SIG-M5 (cell line): ENCODE measurements around the gene TRMU.

ENCODE experiments used
- DNase-seq: peaks from one replicate; lab custom pipeline; 2025; lab: John Stamatoyannopoulos, UW

TRMU gene

DNA sequence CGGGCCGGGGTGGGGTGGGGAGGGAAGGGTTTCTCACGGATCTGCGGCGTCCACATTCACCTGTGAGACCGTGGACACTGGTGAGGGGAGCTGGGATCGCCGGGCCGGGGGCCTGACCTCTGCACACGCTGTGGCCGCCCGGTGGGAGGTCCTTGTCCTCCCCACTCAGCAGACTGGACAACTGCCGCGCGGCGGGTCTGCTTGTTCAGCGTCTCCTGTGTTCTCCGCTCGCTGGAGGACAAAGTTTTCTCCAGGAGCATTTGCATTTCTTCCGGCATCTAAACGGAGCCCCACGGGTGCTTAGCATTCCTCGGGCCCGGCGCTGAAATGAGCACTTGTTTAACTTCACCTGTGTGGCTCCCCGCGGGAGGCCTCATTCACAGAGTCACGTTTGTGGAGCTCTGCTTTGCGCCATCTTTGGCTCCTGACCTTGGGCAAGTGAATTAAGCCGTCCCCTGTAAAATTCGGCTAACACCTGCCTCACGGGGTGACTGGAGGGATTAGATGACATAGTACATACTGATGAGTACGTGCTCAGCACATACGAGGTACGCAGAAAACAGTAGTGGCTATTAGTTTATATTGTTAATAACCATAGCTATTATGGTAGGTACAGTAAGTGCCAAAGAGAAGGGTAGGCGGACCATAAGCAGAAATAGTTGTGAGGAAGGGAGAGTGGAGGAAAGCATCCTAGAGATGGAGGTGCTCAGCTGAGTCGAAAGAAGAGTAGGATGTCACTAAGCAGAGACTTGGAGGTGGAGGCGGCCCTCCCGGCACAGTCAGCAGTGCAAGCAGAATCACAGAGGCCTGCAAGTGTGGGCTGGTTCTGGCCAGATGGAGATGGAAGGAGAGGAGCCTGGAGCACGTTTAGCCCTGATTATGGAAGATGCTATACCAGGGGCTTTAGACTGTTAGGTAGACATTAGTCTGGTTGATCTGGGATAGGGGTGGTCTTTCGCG is 885 bp downstream of the TRMU start:
- DNase-seq: no peak

DNA sequence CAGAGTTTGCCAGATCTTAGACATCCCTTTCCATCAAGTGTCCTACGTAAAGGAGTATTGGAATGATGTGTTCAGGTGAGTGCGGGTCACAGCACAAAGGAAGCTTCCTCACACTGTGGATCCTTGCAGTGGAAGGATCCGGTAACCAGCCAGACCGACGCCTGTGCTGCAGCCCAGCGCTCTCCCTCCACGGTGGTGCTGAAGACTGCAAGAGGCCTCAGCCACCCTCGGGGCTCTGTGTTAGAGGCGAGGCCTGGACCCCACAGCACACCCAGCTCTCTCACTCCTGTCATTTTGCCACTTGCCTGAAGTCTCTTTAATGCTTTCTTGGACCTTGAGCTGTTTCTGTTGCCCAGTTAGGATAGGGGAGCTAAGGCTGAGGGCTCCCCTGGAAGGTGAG is 2.4 kb downstream of the TRMU start:
- no peak for DNase-seq

DNA sequence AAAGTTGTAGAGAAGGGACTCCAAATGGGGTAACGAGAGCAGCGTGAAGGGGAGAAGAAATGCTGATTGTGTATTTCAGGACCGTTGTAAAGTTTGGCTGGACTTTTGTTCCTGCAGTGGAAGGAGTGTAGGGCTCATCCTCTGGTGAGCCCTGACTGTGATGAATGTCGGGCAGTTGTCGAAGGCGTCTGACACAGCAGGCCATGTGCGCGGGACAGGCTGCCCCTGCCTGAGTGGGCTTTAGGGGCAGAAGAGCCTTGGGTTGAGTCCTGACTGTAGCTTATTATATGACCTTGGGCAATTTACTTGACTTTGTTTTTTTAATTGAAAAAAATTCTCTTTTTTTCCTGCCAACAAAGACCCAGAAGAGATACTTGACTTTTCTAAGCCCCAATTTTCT is 3.1 kb downstream of the TRMU start:
- no peak for DNase-seq

DNA sequence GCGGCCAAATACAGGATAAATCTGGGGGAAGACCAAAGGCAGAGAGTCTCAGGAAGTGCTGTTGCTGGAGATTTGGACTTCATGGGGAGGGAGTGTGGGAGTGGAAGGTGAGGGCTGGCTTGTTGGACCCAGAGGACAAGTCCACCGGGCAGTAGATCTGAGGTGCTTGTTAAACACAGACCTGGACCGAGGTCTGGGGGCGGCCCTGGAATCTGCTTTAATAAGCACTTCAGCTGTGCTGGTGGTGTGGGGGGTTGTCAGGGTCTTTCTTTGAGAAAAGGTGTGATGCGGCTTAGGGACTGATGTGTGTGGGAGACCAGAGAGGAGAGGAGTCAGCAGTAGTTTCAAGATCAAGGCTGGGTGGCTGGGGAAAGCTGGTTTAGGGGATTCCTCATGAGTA is 4.4 kb downstream of the TRMU start:
- no peak for DNase-seq

DNA sequence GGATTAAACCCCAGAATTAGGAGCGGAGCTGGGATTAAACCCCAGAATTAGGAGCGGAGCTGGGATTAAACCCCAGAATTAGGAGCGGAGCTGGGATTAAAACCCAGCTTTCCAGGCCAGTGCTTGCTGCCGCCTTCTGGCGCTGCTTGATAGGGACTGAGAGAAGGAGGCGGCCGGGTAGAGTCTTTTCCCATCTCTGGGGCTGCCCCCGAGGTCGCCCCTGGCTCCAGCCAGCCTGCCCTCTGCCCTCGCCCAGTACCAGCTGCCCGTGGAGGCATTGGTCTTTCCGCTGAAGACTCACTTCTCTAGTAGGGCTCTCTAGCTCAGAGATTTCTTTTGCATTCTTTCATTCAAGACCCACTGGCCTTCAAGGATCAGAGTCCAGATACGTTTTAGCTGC is 5.2 kb downstream of the TRMU start:
- no peak for DNase-seq

DNA sequence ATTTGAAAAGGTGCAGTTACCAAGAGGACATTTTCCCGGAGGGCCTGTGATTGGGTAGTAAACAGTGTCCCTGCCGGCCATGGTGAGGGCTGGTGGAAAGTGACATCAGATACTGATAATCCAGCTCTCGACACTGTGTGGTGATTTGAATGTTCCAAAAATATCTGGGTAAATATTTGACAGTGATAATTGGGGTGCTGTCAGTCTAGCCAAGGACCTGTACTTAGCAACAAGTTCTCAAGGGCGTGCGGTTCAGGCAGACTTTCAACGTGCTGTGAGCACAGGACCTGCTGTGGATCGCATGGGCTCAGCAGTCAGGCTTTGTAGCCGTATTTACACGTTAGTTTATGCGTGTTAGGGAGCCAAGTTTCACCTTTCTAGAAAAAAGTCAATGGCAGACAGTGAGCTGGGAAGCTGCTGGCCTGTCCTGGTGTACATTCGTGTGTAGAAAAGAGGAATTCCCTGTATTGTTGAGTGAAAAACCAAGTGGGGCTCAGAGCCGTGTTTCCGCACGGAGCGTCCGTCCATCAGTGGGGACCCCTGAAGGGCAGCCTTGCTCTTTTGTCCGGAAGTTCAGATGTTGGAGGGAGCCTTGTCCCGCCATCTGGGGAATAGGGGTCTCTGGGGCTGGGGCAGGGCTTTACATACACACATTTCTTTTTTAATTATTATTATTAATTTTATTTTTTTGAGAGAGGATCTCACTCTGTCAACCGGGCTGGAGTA is 11.3 kb downstream of the TRMU start:
- no peak for DNase-seq

DNA sequence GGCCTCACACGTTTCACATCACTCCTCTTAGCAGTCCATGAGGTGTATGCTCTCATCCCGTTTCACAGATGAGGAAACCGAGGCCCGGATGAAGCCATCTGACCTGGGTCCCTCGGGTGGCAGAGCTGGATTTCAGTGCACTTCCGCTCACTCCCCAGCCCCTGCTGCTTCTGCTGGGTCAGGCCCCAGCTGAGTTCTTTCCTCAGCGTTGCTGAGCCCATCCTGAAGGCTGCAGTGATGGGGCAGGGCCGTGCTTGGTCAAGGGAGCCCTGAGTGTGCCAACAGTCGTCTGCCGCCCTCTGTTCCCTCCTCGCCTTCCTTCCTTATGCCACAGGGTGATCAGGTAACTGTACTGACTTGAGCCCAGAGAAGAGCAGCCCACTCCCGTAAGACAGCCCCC is 12.1 kb downstream of the TRMU start:
- no peak for DNase-seq

DNA sequence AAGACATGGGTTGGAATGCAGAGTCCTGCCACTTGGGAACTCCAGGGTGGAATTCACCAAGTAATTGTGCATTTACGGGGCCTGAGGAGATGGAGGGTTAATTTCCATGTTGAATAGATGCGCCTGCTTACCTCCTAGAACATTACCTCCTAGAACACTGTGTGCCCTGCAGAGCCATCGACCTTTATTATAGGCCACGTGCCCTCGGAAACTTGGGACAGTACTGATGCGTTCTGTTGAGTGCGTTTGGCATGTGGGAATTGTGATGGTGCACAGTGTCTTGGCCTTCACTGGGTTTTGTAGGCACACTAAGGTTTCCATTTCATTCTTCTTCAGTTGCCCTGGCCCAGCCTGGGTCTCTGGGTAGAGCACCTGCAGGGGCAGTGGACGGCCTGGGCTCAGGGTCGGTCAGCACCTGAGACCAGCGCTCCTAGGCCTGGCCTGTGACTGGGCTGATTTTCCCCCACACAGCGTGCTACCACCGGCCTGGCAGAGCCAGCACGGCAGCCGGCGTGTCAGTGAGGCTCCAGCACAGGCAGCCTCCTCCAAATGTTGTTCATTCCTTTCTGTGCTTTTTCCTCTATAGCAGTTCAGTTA is 12.7 kb downstream of the TRMU start:
- no peak for DNase-seq

DNA sequence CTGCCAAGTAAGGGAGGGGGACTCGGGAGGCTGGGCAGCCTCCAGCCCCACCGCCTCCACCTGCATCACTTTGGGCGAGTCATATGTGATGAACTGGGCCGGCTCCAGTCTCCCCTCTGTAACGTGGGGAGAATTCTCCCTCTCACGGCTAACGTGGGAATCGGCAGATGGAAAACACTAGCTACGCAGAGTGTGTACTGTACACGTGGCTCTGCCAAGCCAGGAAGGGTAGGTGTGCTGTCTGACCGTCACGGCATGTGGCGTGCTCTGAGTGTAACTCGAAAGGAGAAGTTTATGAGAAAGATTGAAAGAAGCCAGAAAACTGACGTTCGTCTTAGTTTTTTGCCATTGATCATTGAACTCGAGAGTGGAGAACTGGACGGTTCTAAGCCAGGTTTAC is 13.7 kb downstream of the TRMU start:
- no peak for DNase-seq

DNA sequence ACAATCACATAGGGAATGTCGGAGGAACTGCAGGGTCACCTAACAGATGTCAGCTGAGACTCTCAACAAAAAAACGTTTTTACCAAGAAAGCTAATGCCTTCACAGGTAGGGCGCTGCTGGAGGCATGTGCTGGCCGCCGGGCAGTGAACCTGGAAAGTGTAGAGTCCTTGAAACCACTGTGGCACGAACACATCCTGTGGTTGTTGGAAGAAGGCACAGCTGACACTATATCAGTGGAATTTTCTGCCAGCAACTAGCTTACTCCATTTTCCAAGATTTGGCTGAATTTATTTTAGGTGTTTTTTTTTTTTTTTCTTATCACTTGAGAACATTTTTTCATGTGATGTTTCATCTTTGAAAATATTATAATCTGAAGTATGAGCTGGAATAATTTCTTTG is 14.2 kb downstream of the TRMU start:
- DNase-seq: no peak

DNA sequence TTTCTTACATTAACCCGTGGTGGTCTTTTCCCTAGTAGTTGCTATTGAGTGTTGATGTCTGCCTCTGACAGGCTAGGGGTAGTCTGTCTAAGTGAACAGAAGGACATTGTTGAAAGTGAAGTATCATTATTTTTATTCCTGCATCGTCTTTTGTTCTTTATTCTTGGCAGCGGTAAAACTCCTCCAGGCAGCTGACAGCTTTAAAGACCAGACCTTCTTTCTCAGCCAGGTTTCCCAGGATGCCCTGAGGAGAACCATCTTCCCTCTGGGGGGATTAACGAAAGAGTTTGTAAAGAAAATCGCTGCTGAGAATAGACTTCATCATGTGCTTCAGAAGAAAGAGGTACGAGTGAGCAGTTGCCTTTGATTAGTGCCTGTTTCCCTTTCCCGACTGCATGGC is 14.6 kb downstream of the TRMU start:
- DNase-seq: no peak

DNA sequence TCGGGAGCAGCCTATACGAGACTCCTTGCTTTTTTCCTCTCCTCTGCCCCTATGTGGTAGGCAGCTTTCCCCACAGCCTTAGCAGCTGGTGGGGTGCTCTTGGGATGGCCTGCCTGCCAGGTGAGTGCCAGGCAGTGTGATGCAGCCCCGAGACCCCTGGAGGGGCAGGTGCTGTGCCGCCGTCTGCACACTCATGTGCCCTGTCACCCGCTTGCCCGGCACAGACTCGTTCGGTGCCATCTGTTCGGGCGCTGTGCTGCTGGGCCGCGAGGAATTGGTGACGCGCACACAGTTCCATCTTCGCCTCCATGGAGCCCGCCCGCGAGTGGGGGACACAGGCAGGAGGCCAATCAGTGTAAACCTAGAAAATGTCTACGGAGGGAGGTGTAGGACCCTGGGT is 15.1 kb downstream of the TRMU start:
- DNase-seq: no peak

DNA sequence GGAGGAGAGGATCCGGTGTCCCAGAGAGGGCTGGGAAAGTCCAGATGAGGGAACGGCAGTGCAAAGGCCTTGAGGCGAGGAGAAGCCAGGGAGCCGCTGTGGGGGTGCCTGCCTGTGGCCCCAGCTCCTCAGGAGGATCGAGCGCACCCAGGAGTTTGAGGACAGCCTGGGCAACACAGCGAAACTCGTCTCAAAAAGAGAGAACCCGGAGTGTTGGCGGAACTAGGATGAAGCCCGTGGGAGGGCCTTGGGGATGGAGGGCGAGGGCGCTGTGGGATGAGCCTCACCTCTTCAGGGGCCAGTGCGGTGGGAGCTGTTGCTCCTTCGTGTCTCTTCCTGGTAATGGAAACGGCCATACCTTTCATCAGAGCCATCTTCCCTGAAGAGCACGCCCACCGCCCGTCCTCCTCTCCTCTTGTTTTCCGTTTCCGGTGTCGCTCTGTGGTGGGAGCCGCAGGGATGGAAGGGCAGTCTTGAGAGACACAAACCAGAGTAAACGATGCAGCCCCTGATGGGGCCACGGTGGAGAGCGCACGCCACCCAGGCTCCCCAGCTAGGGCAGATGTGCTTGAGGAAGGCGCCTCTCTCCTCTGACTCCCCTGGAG is 15.7 kb downstream of the TRMU start:
- no peak for DNase-seq

DNA sequence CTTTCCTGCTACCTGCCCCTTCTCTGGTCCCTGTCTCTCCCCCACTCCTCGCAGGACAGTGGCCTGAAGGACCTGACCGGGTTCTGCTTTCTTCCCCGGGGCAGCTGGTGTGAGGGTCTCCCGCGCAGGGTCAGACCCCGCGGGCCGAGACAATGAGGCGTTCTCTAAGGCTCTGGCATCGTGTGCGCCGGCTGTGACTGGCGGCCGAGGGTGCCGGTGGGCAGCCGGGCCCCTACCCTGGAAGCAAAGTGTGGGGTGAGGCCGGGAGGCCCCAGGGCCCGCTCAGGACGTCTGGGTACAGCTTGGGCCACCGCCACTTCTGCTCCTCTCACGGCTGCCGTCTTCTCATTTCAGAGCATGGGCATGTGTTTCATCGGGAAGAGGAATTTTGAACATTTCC is 16.3 kb downstream of the TRMU start:
- DNase-seq: no peak

DNA sequence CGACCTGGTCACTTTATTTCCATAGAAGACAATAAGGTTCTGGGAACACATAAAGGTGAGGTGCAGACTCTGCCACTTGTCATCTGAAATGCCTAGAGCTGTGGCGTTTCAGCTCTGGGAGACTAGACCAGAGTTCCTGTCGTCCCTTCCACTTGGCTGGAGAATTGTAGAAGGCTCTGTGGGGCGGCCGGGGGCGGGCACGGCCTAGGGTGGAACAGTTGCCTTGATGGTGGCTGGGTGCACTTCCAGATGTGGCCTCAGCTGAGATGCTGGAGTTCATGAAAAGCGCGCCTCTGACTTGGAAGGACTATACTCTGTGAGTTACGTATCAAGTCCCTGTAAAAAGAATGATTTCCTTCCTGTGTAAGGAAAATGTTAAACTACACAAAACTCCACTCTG is 16.8 kb downstream of the TRMU start:
- DNase-seq: no peak

DNA sequence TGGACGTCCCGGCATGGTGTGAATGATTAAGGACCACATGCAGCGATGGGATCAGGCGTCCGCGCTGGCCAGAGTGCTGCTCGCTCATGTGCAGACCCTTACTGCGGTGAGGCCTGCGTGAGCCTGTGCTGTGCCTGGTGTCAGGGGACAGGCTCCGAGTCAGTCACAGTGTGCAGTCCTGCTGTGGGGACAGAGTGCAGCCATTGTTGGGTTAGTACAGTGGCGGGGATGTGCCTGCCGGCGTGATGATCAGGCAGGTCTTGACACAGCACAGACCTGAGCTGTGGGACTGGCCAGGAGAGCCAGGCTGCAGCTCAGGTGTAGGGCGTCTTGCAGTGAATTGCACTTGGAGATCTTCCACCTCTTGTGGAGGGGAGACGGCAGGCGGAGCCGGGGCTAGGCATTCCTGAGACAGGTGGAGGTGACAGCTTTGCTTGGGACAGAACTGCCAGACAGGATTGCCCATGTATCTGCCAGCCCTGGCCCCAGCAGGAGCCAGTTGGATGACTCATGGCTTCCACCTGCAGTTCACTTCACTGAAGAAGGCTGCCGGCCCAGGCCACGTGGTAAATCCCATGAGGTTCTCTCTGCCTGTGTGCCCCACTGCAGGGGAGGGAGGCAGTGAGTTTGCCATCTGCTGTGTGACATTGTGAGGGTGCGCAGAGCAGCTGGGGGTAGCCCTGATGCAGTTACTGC is 17.3 kb downstream of the TRMU start:
- no peak for DNase-seq

DNA sequence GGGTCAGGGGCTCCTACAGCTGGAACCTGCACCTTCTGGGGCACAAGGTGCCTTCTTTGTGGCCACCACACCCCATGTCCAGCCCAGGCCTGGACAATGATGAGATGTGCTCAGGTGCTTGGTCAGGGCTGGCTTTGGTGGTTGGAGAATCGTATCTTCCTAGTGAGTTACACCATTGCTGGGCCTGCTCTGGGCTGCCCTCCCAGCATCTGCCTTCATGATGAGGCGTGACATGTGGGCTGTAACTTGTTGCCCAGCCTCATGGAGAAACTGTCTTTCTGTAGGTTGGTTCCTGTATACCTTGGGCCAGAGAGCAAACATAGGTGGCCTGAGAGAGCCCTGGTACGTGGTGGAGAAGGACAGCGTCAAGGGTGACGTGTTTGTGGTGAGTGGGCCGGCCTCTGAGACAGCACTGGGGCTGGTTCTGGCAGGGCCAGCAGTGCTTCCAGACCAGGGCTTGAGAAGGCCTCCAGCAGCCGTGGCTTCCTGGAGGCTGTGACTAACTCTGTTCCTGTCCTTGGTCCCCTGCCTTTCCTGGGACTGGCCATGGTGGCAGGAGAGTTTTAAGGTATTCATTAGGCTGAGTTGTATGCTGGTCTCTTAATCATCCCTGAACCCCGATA is 18.1 kb downstream of the TRMU start:
- no peak for DNase-seq

DNA sequence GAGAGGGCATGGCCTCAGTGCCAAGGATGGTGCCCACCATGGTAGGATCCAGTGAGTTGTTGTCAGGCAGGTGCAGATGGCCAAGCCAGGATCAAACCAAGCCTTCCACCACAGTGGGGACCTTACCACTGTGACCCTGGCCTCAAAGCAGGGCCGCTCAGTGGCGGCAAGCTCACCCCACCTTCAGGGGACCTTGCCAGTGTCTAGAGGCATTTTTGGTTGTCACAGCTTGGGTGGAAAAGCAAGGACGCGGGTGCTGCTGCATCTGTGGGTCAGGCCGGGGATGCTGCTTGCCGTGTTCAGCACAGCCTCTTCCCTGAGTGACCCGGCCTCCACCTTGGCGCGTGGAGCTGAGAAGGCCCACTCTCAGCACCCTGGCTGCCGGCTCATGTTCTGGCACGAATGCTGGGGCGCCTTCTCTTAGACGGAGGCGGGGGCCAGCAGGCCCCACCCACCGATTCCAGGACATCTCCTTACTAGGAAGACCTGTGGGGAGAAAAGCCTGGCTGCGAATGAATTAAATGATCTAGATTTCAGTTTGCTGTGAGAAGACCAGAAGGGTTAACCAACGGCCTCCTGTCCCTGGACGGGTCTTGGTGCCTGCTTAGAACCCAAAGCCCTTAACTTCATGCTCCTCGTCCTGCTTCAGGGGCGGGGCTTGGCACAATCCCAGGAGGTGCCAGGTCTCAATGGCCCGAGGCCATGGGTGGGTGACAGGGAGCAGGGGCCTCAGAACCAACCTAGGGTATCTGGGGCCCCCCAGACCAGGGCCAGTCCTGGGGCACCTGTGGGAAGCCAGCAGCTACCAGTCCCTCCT is 18.9 kb downstream of the TRMU start:
- no peak for DNase-seq

DNA sequence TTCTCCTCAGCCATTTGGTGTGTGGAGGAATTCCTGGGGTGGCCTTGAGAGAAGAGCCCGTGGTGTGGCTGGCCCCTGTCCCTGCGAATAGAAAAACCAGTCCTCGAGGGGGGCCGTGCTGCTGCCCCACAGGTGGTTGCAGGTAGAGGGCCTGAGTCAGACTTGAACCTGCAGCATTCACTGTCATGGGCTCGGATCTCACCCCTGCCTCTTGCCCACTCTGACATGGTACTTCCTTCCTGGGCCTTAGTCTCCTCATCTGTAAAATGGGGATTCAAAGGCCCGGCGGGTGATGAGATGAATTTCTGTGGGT is 19.4 kb downstream of the TRMU start:
- no peak for DNase-seq

DNA sequence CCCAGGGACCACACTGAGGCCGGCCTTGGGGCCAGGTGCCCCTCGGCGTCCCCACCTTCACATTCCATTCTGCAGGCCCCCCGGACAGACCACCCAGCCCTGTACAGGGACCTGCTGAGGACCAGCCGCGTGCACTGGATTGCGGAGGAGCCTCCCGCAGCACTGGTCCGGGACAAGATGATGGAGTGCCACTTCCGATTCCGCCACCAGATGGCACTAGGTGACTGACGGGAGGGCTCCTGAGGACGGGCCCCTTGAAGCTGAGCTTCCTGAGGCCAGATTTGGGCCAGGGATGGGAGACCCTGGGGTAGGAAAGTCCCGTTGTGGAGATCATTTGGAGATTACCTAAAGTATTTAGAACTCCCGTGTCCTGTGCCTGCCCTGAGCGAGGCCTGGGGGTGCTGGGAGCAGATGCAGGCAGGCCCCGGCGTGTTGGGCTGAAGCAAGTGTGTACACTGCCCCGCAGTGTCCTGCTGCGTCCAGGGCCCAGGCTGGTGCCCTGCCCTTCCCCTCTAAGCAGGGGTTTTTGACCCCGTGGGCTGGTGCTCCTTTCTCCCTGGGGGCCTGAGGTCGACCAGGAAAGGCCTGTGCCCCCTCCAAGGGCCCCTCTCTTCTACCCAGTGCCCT is 20.0 kb downstream of the TRMU start:
- no peak for DNase-seq
